Activated T-helper 1 cell treated with Interleukin-2 at 50 U/mL for 16 hours (primary cell): Measurements from ENCODE around the gene OR8J3.
"Not testable (repeated sequence)": the region's sequence is repeated elsewhere in the genome, so short reads cannot be mapped to it uniquely, and the experiment has no call there.

Experiments
- DNase-seq: peaks from one replicate; pipeline ENCODE4 v3.0.0-alpha.2; 2020; ENCODE audit warnings: low read depth

Gene OR8J3

GRCh38 chr11:56140151-56140661 is at the start of gene OR8J3:
Gene OR8J3, minus strand, starts transcription at chr11:56140201. Its CDS starts 2,483 bp downstream, at chr11:56137718.
- DNase-seq = no peak

- DNase-seq = no peak
Observed at GRCh38 chr11:56188602-56189001, 48.6 kb upstream of the OR8J3 start.

GRCh38 chr11:56183459-56183858 is 43.5 kb upstream of the OR8J3 start:
- DNase-seq = no peak

GRCh38 chr11:56176318-56176717 is 36.3 kb upstream of the OR8J3 start, which contains the start of gene OR5J2:
Gene OR5J2, plus strand, starts transcription at chr11:56176618. Its CDS starts 0 bp downstream, at chr11:56176618.
- no peak for DNase-seq

- DNase-seq = no peak
Observed at GRCh38 chr11:56172256-56172830, 32.3 kb upstream of the OR8J3 start.

GRCh38 chr11:56163804-56164203 is 23.8 kb upstream of the OR8J3 start:
- DNase-seq = no peak

DNA sequence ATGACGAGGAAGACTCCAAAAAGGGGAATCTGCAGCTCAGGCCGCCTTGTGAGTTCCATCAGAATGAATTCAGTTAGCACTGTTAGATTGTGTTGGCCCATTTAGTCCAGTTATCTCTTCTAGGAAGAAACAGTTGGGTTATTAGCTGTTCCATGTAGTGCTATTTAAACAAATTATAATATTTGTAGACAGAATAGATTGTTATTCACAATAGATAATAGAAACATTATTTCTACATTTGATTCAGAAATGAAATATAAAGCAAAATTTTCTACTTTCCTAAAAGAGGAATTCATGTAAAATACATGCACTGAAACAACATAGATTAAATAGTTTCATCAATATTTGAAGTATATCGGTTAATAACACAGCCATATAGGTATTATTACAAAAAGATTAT is 20.2 kb upstream of the OR8J3 start, which contains the start of gene OR8K5:
Gene OR8K5 (minus strand): TSS at position 101 of the 400 bp plus-strand sequence. CDS start 0 bp downstream, at position 101.
- no peak for DNase-seq

- no peak for DNase-seq
Observed at GRCh38 chr11:56152333-56152732, 12.3 kb upstream of the OR8J3 start.

DNA sequence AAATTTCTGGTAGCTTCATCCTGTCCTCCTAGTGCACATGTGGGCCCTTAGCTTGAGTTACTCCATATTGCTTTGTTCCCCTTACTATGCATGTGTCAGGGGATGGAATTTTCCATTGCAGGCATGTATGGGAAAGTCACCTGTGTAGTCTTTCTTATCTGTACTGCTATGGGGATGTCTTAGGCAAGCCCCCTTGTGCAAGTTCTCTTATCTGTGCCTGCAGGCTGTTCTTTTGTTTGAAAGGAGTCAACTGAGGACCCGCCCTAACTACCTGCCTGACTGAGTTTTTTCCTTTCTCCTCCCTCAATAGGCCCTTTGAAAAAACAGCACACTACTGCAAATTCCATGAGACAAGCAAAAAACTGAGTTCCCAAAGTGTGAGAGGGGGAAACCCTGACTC is 11.4 kb upstream of the OR8J3 start:
- DNase-seq = no peak

- DNase-seq = not testable (repeated sequence)
Observed at GRCh38 chr11:56143681-56144080, 3.7 kb upstream of the OR8J3 start.

DNA sequence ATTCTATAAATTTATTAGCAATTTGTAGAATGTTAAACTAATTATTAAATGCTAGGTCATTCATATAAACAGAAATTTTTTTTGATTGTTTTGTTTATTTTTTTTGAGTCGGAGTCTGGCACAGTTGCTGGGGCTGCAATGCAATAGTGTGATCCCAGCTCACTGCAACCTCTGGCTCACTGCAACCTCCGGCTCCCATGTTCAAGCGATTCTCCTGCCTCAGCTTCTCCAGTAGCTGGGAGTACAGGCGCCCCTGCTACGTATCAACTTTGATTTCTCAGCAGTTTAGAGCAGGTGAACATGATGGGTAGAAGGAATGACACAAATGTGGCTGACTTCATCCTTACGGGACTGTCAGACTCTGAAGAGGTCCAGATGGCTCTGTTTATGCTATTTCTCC is 17.9 kb downstream of the OR8J3 start, which contains the start of gene OR8H3:
Gene OR8H3 (plus strand): TSS at position 301 of the 400 bp plus-strand sequence. CDS start 0 bp downstream, at position 301.
- no peak for DNase-seq

GRCh38 chr11:56103210-56103737 is 36.7 kb downstream of the OR8J3 start, which contains the start of gene OR8H2:
Gene OR8H2, plus strand, starts transcription at chr11:56103687. Its CDS starts 1,356 bp downstream, at chr11:56105043.
- no peak for DNase-seq

DNA sequence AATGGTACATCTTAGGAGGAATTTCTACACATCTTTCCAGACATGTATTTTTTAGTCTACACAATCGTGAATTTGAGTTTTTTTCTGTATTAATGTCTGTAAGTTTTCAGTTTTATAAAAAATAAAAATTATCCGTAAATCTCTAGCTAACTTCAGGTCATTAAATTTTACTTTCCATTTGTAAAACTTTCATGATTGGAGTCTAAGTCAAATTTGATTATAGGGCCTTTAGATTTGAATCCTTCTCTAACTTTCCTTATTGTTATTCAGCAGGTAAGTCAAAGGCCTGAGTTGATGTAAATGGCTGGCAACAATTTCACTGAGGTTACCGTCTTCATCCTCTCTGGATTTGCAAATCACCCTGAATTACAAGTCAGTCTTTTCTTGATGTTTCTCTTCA is 47.0 kb downstream of the OR8J3 start, which contains the start of gene OR8I2:
Gene OR8I2 (plus strand): TSS at position 301 of the 400 bp plus-strand sequence. CDS start 0 bp downstream, at position 301.
- DNase-seq = no peak

GRCh38 chr11:56089697-56090096 is 50.3 kb downstream of the OR8J3 start:
- no peak for DNase-seq
